HepG2 (cell line): ENCODE results near the gene BTBD3. TPM values are rescaled to one million over a fixed set of nuclear protein-coding genes. Genes with fewer than 3 reads are reported as not detected.

Experiments used
- CBX1 ChIP-seq: IDR thresholded peaks from one replicate; pipeline ENCODE4 v1.6.1; 2016; ENCODE audit warnings: antibody characterized with exemption, low read depth
- DBP ChIP-seq: sonication (generic); formaldehyde crosslinking; IDR thresholded peaks from 2 replicates; pipeline ENCODE4 v1.4.0; 2020; ENCODE audit warnings: missing genetic modification reagents; ENCODE audit errors: not compliant biosample characterization
- PBX2 ChIP-seq: IDR thresholded peaks from 2 replicates; pipeline ENCODE4 v1.6.1; 2016; ENCODE audit warnings: control low read depth
- PCBP1 ChIP-seq: fragments of 200-400 bp; formaldehyde crosslinking; IDR thresholded peaks from 2 replicates; pipeline ENCODE4 v1.6.1; 2017; ENCODE audit warnings: mild to moderate bottlenecking, low read depth, low read length, borderline replicate concordance
- RAD51 ChIP-seq: fragments of 450-650 bp; IDR thresholded peaks from 2 replicates; pipeline ENCODE4 v1.6.1; 2016; ENCODE audit warnings: borderline replicate concordance
- RFX3 ChIP-seq: IDR thresholded peaks from 2 replicates; pipeline ENCODE4 v1.6.1; 2016; ENCODE audit warnings: missing biosample characterization, missing genetic modification reagents
- TEF ChIP-seq: sonication (generic); formaldehyde crosslinking; IDR thresholded peaks from 2 replicates; pipeline ENCODE4 v1.5.0; 2020; ENCODE audit warnings: missing genetic modification reagents
- ZFY ChIP-seq: sonication (generic); formaldehyde crosslinking; IDR thresholded peaks from 2 replicates; pipeline ENCODE4 v1.4.0; 2020; ENCODE audit warnings: missing genetic modification reagents
- ZNF446 ChIP-seq: sonication (generic); formaldehyde crosslinking; IDR thresholded peaks from 2 replicates; pipeline ENCODE4 v1.5.0; 2020; ENCODE audit warnings: mild to moderate bottlenecking, missing genetic modification reagents
- ZNF558 ChIP-seq: sonication (generic); formaldehyde crosslinking; IDR thresholded peaks from 2 replicates; pipeline ENCODE4 v1.9.0; 2022; ENCODE audit warnings: mild to moderate bottlenecking, missing genetic modification reagents, borderline replicate concordance
- ZNF562 ChIP-seq: sonication (generic); formaldehyde crosslinking; IDR thresholded peaks from 2 replicates; pipeline ENCODE4 v1.8.0; 2022; ENCODE audit warnings: missing genetic modification reagents, borderline replicate concordance
- ZNF614 ChIP-seq: IDR thresholded peaks from 2 replicates; pipeline ENCODE4 v1.6.1; 2018; ENCODE audit warnings: missing biosample characterization, missing genetic modification reagents, inconsistent platforms, borderline replicate concordance
- ZNF616 ChIP-seq: sonication (generic); formaldehyde crosslinking; IDR thresholded peaks from 2 replicates; pipeline ENCODE4 v1.5.0; 2020; ENCODE audit warnings: low read depth, mild to moderate bottlenecking, missing genetic modification reagents
- ZNF646 ChIP-seq: sonication (generic); formaldehyde crosslinking; IDR thresholded peaks from 2 replicates; pipeline ENCODE4 v1.9.0; 2021; ENCODE audit warnings: mild to moderate bottlenecking, missing genetic modification reagents
- ZNF691 ChIP-seq: sonication (generic); formaldehyde crosslinking; IDR thresholded peaks from 2 replicates; pipeline ENCODE4 v1.4.0; 2020; ENCODE audit warnings: missing genetic modification reagents, low read depth, mild to moderate bottlenecking, borderline replicate concordance
- ZXDC ChIP-seq: sonication (generic); formaldehyde crosslinking; IDR thresholded peaks from 2 replicates; pipeline ENCODE4 v1.5.0; 2020; ENCODE audit warnings: mild to moderate bottlenecking, missing genetic modification reagents
- polyA plus RNA-seq, 8 experiments: library from polyadenylated mRNA; depleted of rRNA in 3 of 8; stranded (reverse) in 7 of 8; unstranded in 1 of 8; fragments of >200 nt; fragmentation: Illumina TruSeq in 4 of 8; extraction: Trizol in 4 of 8; gene quantifications; 2 replicates each; pipeline versions ENCODE4 v1.2.1 to v1.2.3, GENCODE V29; 2011 to 2016; ENCODE audit warnings: low read depth in 4 of 8, missing spikeins in 1 of 8, mixed read lengths in 1 of 8; ENCODE audit not compliant: insufficient read depth in 1 of 8
- total RNA-seq, 5 experiments: library from RNA; depleted of rRNA; stranded (reverse); fragments of >200 nt; fragmentation: Illumina TruSeq; extraction: Trizol; gene quantifications; 2 replicates each; pipeline ENCODE4 v1.2.3, GENCODE V29; 2016; ENCODE audit warnings: low read depth in 1 of 5

BTBD3 gene
- total and polyA plus RNA-seq, 2 of the 13 experiments (the other 11 are each of a cell fraction or from before 2014, with no cell fraction given): 32.2 to 41.8 TPM

GRCh38 chr20:11890331-11891076, 27.2 kb upstream of the BTBD3 start (continued):
- TF ChIP-seq ZXDC (CRISPR knock-in tag) (no peak), PCBP1 (no peak), ZNF646 (CRISPR knock-in tag) (no peak), ZFY (CRISPR knock-in tag) (no peak), PBX2 (no peak), CBX1 (no peak), DBP (CRISPR knock-in tag) (peak; percentile 65), ZNF614 (CRISPR knock-in tag) (no peak), TEF (CRISPR knock-in tag) (peak; percentile 50; the same call in 1 of the 2 replicates), ZNF446 (no peak), RAD51 (no peak), ZNF691 (peak; percentile 29; the same call in 1 of the 2 replicates), RFX3 (peak; percentile 54; the same call in 1 of the 2 replicates), ZNF562 (CRISPR knock-in tag) (no peak), ZNF616 (CRISPR knock-in tag) (peak; percentile 73; the same call in 1 of the 2 replicates), ZNF558 (CRISPR knock-in tag) (peak; percentile 29; the same call in 1 of the 2 replicates)
